H1 (cell line): ENCODE measurements around the gene MYH6. TPM values are rescaled to one million over a fixed set of nuclear protein-coding genes. Genes with fewer than 3 reads are reported as not detected.

Experiments used
- CTCF ChIA-PET: fragments of 300-600 bp; sonication (Branson Sonifier 250); formaldehyde crosslinking; loops from one replicate; lab custom pipeline; 2021; ENCODE audit not compliant: partially characterized antibody; lab: Charles Lee
- POLR2A ChIA-PET: fragments of 300-600 bp; sonication (Branson Sonifier 250); formaldehyde crosslinking; loops from one replicate; lab custom pipeline; 2021; ENCODE audit warnings: inconsistent platforms; ENCODE audit not compliant: partially characterized antibody; lab: Charles Lee
- DNase-seq, 2 experiments: peaks; one replicate each; pipeline versions ENCODE4 v3.0.0 to v3.0.0-alpha.2; 2010 to 2022; ENCODE audit warnings: low spot score in 2 of 2, low read depth in 1 of 2, mixed read lengths in 1 of 2
- FAIRE-seq: peaks from 2 replicates; lab custom pipeline; 2011; peaks lifted over from hg19 to GRCh38; lab: Jason Lieb, UNC
- H2AFZ ChIP-seq: 2 replicates; pipeline ENCODE4 v1.8.1; 2012; ENCODE audit warnings: low read length, inconsistent platforms
- H2AK5ac ChIP-seq: 2 replicates; pipeline ENCODE4 v1.6.1; 2013; ENCODE audit warnings: low read depth, low read length
- H2BK120ac ChIP-seq: replicated peaks from 2 replicates; pipeline ENCODE3; 2013; ENCODE audit warnings: low read depth, low read length, inconsistent platforms
- H2BK12ac ChIP-seq: 2 replicates; pipeline ENCODE4 v1.6.1; 2013; ENCODE audit warnings: low read depth, low read length
- H2BK15ac ChIP-seq: 2 replicates; pipeline ENCODE4 v1.6.1; 2013; ENCODE audit warnings: low read length
- H2BK20ac ChIP-seq: 2 replicates; pipeline ENCODE4 v1.6.1; 2013; ENCODE audit warnings: low read length
- H2BK5ac ChIP-seq: 2 replicates; pipeline ENCODE4 v1.6.1; 2013; ENCODE audit warnings: low read depth, low read length
- H3K14ac ChIP-seq: 2 replicates; pipeline ENCODE4 v1.6.1; 2013; ENCODE audit warnings: inconsistent platforms; ENCODE audit not compliant: insufficient read length
- H3K18ac ChIP-seq: 2 replicates; pipeline ENCODE4 v1.6.1; 2013; ENCODE audit warnings: low read length; ENCODE audit errors: extremely low read depth
- H3K23ac ChIP-seq: 2 replicates; pipeline ENCODE4 v1.6.1; 2013; ENCODE audit warnings: inconsistent platforms; ENCODE audit not compliant: insufficient read length
- H3K23me2 ChIP-seq: 2 replicates; pipeline ENCODE4 v1.6.1; 2013; ENCODE audit warnings: low read depth, low read length
- H3K27ac ChIP-seq: 2 replicates; pipeline ENCODE4 v1.6.1; 2011; ENCODE audit warnings: low read depth, low read length, inconsistent platforms
- H3K27me3 ChIP-seq, 4 experiments: replicated peaks in 1 of 4; 1 replicate in 1 of 4; 2 replicates in 3 of 4; pipeline versions ENCODE4 v1.6.1 to v1.8.1; 2011 to 2013; ENCODE audit warnings: low read length in 3 of 4, mild to moderate bottlenecking in 3 of 4, inconsistent platforms in 2 of 4, mixed read lengths in 2 of 4, moderate library complexity in 1 of 4; ENCODE audit not compliant: control insufficient read depth in 3 of 4, insufficient read depth in 3 of 4; ENCODE audit errors: extremely low read depth in 1 of 4
- H3K36me3 ChIP-seq, 4 experiments: 2 replicates each; pipeline versions ENCODE4 v1.6.1 to v1.8.1; 2011 to 2013; ENCODE audit warnings: mild to moderate bottlenecking in 4 of 4, low read length in 3 of 4, moderate library complexity in 2 of 4, control low read depth in 1 of 4, inconsistent platforms in 1 of 4; ENCODE audit not compliant: insufficient read depth in 4 of 4, control insufficient read depth in 2 of 4
- H3K4ac ChIP-seq: replicated peaks from 2 replicates; pipeline ENCODE3; 2013; ENCODE audit warnings: low read length, low read depth, mixed read lengths, inconsistent platforms; ENCODE audit not compliant: insufficient read length
- H3K4me1 ChIP-seq, 4 experiments: replicated peaks in 1 of 4; 1 replicate in 1 of 4; 2 replicates in 3 of 4; pipeline versions ENCODE4 v1.6.1 to v1.8.1; 2011 to 2013; ENCODE audit warnings: low read length in 3 of 4, inconsistent platforms in 2 of 4, mixed read lengths in 1 of 4; ENCODE audit not compliant: insufficient read depth in 4 of 4, control insufficient read depth in 3 of 4
- H3K4me2 ChIP-seq, 2 experiments: 2 replicates each; pipeline versions ENCODE4 v1.6.1 to v1.8.1; 2011 to 2013; ENCODE audit warnings: low read depth in 2 of 2, low read length in 2 of 2, control low read depth in 1 of 2, inconsistent platforms in 1 of 2, mild to moderate bottlenecking in 1 of 2; ENCODE audit not compliant: insufficient read depth in 1 of 2
- H3K4me3 ChIP-seq, 4 experiments: fragments of 200-600, 300-600 bp in 1 of 4; sonication (generic), shearing (Covaris generic), sonication (Bioruptor Twin) in 1 of 4; 2 replicates each; pipeline versions ENCODE4 v1.5.1 to v1.8.1; 2011 to 2016; ENCODE audit warnings: low read length in 4 of 4, low read depth in 3 of 4, control low read depth in 2 of 4, inconsistent platforms in 2 of 4, mild to moderate bottlenecking in 2 of 4, mixed read lengths in 1 of 4, moderate library complexity in 1 of 4; ENCODE audit not compliant: insufficient read depth in 2 of 4; ENCODE audit errors: extremely low read depth in 1 of 4
- H3K56ac ChIP-seq: replicated peaks from 2 replicates; pipeline ENCODE3; 2013; ENCODE audit warnings: low read depth, mild to moderate bottlenecking, mixed read lengths, low read length, inconsistent platforms; ENCODE audit not compliant: insufficient read length
- H3K79me1 ChIP-seq: 2 replicates; pipeline ENCODE4 v1.6.1; 2013; ENCODE audit warnings: low read depth, low read length, control low read depth
- H3K79me2 ChIP-seq, 2 experiments: 2 replicates each; pipeline versions ENCODE4 v1.6.1 to v1.8.1; 2012 to 2013; ENCODE audit warnings: low read length in 2 of 2, mild to moderate bottlenecking in 2 of 2, inconsistent platforms in 1 of 2; ENCODE audit not compliant: insufficient read depth in 2 of 2, control insufficient read depth in 1 of 2
- H3K9ac ChIP-seq, 4 experiments: replicated peaks in 1 of 4; 1 replicate in 1 of 4; 2 replicates in 3 of 4; pipeline versions ENCODE4 v1.6.1 to v1.8.1; 2011 to 2013; ENCODE audit warnings: low read depth in 3 of 4, low read length in 3 of 4, control low read depth in 2 of 4, mild to moderate bottlenecking in 2 of 4, moderate library complexity in 2 of 4, inconsistent platforms in 1 of 4; ENCODE audit errors: extremely low read depth in 1 of 4
- H3K9me3 ChIP-seq, 2 experiments: 2 replicates each; pipeline versions ENCODE4 v1.6.1 to v1.8.1; 2012 to 2013; ENCODE audit warnings: mild to moderate bottlenecking in 2 of 2, moderate library complexity in 2 of 2, control low read depth in 1 of 2, inconsistent platforms in 1 of 2, low read depth in 1 of 2, low read length in 1 of 2, mixed read lengths in 1 of 2; ENCODE audit not compliant: insufficient read depth in 2 of 2
- H4K20me1 ChIP-seq, 2 experiments: replicated peaks in 1 of 2; 2 replicates each; pipeline versions ENCODE3 to v1.8.1; 2011 to 2013; ENCODE audit warnings: inconsistent platforms in 2 of 2, low read length in 2 of 2, mild to moderate bottlenecking in 1 of 2; ENCODE audit not compliant: insufficient read depth in 2 of 2, control insufficient read depth in 1 of 2
- H4K5ac ChIP-seq: 2 replicates; pipeline ENCODE4 v1.6.1; 2013; ENCODE audit warnings: low read length, low read depth, mixed read lengths, inconsistent platforms; ENCODE audit not compliant: insufficient read length
- H4K8ac ChIP-seq: 2 replicates; pipeline ENCODE4 v1.8.0; 2013; ENCODE audit warnings: mild to moderate bottlenecking, moderate library complexity, low read length, inconsistent platforms; ENCODE audit not compliant: insufficient read depth; ENCODE audit errors: extremely low read depth
- H4K91ac ChIP-seq: replicated peaks from 2 replicates; pipeline ENCODE3; 2013; ENCODE audit warnings: low read length, mixed read lengths, inconsistent platforms; ENCODE audit not compliant: insufficient read length
- EP300 ChIP-seq, 2 experiments: IDR thresholded peaks; 1 replicate in 1 of 2; 2 replicates in 1 of 2; pipeline ENCODE4 v1.6.1; 2011 to 2012; ENCODE audit warnings: low read depth in 2 of 2, low read length in 2 of 2, mild to moderate bottlenecking in 2 of 2, borderline replicate concordance in 1 of 2, inconsistent platforms in 1 of 2, moderate library complexity in 1 of 2
- EZH2 ChIP-seq: fragments of 200-600 bp; sonication (generic); IDR thresholded peaks from 2 replicates; pipeline ENCODE4 v1.7.1; 2012; ENCODE audit warnings: low read depth, mild to moderate bottlenecking, moderate library complexity, low read length, inconsistent platforms; ENCODE audit not compliant: severe bottlenecking
- KDM1A ChIP-seq: fragments of 200-600, 300-600 bp; sonication (generic); IDR thresholded peaks from 2 replicates; pipeline ENCODE4 v1.7.1; 2016; ENCODE audit warnings: mild to moderate bottlenecking, low read length, borderline replicate concordance
- RXRA ChIP-seq: IDR thresholded peaks from 2 replicates; pipeline ENCODE4 v1.6.1; 2011; ENCODE audit warnings: low read depth, mild to moderate bottlenecking, low read length, moderate library complexity; ENCODE audit not compliant: insufficient read depth
- TAF7 ChIP-seq: optimal IDR thresholded peaks from 2 replicates; pipeline ENCODE3; 2011; ENCODE audit warnings: low read depth, mild to moderate bottlenecking, inconsistent platforms, low read length, moderate library complexity, borderline replicate concordance
- TBP ChIP-seq: IDR thresholded peaks from 2 replicates; pipeline ENCODE4 v1.6.1; 2011; ENCODE audit warnings: low read depth, low read length, improper control_type of control experiment
- TEAD4 ChIP-seq: IDR thresholded peaks from 2 replicates; pipeline ENCODE4 v1.6.1; 2012; ENCODE audit warnings: low read depth, low read length, inconsistent platforms, mixed read lengths
- ZNF274 ChIP-seq: IDR thresholded peaks from 2 replicates; pipeline ENCODE4 v1.7.0; 2012; ENCODE audit warnings: low read length, borderline replicate concordance; ENCODE audit errors: extremely low read depth
- WGBS, 2 experiments: shearing (Covaris generic) in 1 of 2; methylation state at CpG; one replicate each; pipeline versions ENCODE4 v1.1.6 to v1.1.7; 2013 to 2015; ENCODE audit warnings: low lambda C conversion rate in 2 of 2, mixed read lengths in 2 of 2, inconsistent platforms in 1 of 2, low coverage in 1 of 2, missing lambda C conversion rate in 1 of 2; ENCODE audit not compliant: insufficient replicate concordance in 2 of 2, insufficient coverage in 1 of 2, insufficient read length in 1 of 2; ENCODE audit errors: extremely low coverage in 1 of 2, missing lambda C conversion rate in 1 of 2; 5-methylcytosine and 5-hydroxymethylcytosine counted together
- polyA plus RNA-seq, 7 experiments: library from polyadenylated mRNA; depleted of rRNA in 3 of 7; stranded (reverse) in 5 of 7; unstranded in 2 of 7; fragments of >200 nt in 5 of 7; fragments of 200-250 nt in 2 of 7; gene quantifications; 1 replicate in 5 of 7; 2 replicates in 1 of 7; 4 replicates in 1 of 7; pipeline versions ENCODE4 v1.2.1 to v1.2.3, GENCODE V29; 2011 to 2013; ENCODE audit warnings: missing spikeins in 2 of 7, mixed read lengths in 2 of 7
- total RNA-seq: library from RNA; stranded (reverse); fragmentation: NEBNext Ultra II Directional; extraction: Animal tissue kit (Norgen Biotek cat#: 25700); gene quantifications from 2 replicates; pipeline ENCODE4 v1.2.1, GENCODE V29; 2021
- TF ChIP-seq, protein P1 (sequence below), 3 experiments: IDR thresholded peaks; 1 replicate in 2 of 3; 2 replicates in 1 of 3; pipeline versions ENCODE4 v1.5.1 to v1.6.1; 2011; ENCODE audit warnings: low read length in 3 of 3, mild to moderate bottlenecking in 3 of 3, inconsistent platforms in 2 of 3, low read depth in 1 of 3, moderate library complexity in 1 of 3; ENCODE audit not compliant: insufficient read depth in 1 of 3; ENCODE audit errors: control extremely low read depth in 1 of 3
- TF ChIP-seq, protein P2 (sequence below): IDR thresholded peaks from 2 replicates; pipeline ENCODE4 v1.6.1; 2012; ENCODE audit warnings: inconsistent platforms

The MYH6 gene
- total and polyA plus RNA-seq, 2 of the 8 experiments (the other 6 are each of a cell fraction or from before 2014, with no cell fraction given): 0.03 TPM; not detected in 1

DNA sequence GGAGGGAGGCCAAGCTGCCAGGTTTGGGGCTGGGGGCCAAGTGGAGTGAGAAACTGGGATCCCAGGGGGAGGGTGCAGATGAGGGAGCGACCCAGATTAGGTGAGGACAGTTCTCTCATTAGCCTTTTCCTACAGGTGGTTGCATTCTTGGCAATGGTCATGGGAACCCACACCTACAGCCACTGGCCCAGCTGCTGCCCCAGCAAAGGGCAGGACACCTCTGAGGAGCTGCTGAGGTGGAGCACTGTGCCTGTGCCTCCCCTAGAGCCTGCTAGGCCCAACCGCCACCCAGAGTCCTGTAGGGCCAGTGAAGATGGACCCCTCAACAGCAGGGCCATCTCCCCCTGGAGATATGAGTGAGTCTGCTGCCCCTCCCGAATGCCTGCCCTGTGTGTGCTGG, 35.0 kb downstream of the MYH6 start:
- no peak overlapping the region for H3K56ac ChIP-seq
- H3K36me3 ChIP-seq: no peaks in the 10 kb centered on the region
- H3K23me2 ChIP-seq: no peaks in the 10 kb centered on the region
- no peak overlapping the region for H3K4me2 ChIP-seq
- no peak for DNase-seq
- H3K4ac ChIP-seq: no peak overlapping the region
- H3K27me3 ChIP-seq: peaks cover 0 to 21% (median 12%) of the 10 kb centered on the region in 4 experiments; a peak in 6 of 7 replicates
- no peak overlapping the region for H4K5ac ChIP-seq
- no peak overlapping the region for H4K8ac ChIP-seq
- WGBS, 2 experiments: 91% methylated on average over 3 of the region's 3 CpGs; no CpG with 5 or more reads in 1 of the 2 experiments
- peaks cover 0 to 10% (median 3%) of the 10 kb centered on the region in 4 experiments; a peak in 3 of 7 replicates for H3K4me1 ChIP-seq
- CTCF ChIA-PET: interaction anchor here (0.5 to 15.0 kb wide), 5 partner anchors 12 to 457 kb away, joined by 3 to 333 read pairs (median 4); partner anchors contain the start of genes EFS and SLC22A17
- H3K79me2 ChIP-seq: no peaks in the 10 kb centered on the region
- H4K20me1 ChIP-seq: no peaks in the 10 kb centered on the region
- no peak overlapping the region for H2BK5ac ChIP-seq
- H2AFZ ChIP-seq: no peak overlapping the region
- FAIRE-seq: no peak
- no peaks in the 10 kb centered on the region for H3K9me3 ChIP-seq
- H2BK12ac ChIP-seq: no peak overlapping the region
- H3K27ac ChIP-seq: no peak overlapping the region
- no peak overlapping the region for H3K4me3 ChIP-seq
- H3K23ac ChIP-seq: no peak overlapping the region
- H2BK15ac ChIP-seq: no peak overlapping the region
- H3K9ac ChIP-seq: no peak overlapping the region
- POLR2A ChIA-PET: interaction anchor here (0.7 to 1.2 kb wide), 2 partner anchors 9 to 83 kb away, joined by 3 to 4 read pairs; no protein-coding TSS in a partner anchor
- H2BK20ac ChIP-seq: no peak overlapping the region
- H3K14ac ChIP-seq: no peak overlapping the region
- H2BK120ac ChIP-seq: no peak overlapping the region
- no peak overlapping the region for H2AK5ac ChIP-seq
- no peak overlapping the region for H3K18ac ChIP-seq
- no peak overlapping the region for H4K91ac ChIP-seq
- H3K79me1 ChIP-seq: no peaks in the 10 kb centered on the region
- TF ChIP-seq, protein P1, sequence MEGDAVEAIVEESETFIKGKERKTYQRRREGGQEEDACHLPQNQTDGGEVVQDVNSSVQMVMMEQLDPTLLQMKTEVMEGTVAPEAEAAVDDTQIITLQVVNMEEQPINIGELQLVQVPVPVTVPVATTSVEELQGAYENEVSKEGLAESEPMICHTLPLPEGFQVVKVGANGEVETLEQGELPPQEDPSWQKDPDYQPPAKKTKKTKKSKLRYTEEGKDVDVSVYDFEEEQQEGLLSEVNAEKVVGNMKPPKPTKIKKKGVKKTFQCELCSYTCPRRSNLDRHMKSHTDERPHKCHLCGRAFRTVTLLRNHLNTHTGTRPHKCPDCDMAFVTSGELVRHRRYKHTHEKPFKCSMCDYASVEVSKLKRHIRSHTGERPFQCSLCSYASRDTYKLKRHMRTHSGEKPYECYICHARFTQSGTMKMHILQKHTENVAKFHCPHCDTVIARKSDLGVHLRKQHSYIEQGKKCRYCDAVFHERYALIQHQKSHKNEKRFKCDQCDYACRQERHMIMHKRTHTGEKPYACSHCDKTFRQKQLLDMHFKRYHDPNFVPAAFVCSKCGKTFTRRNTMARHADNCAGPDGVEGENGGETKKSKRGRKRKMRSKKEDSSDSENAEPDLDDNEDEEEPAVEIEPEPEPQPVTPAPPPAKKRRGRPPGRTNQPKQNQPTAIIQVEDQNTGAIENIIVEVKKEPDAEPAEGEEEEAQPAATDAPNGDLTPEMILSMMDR (IDR thresholded peaks at IDR 0.05; ENCODE audit: control extremely low read depth in 1 of 3, insufficient read depth in 1 of 3, low read depth in 1 of 3, low read length in 3 of 3): no peak
- TF ChIP-seq EP300 (IDR thresholded peaks at IDR 0.05; ENCODE audit: borderline replicate concordance in 1 of 2, low read depth in 2 of 2, low read length in 2 of 2): no peak
- TF ChIP-seq EZH2: no peak
- TF ChIP-seq, protein P2, sequence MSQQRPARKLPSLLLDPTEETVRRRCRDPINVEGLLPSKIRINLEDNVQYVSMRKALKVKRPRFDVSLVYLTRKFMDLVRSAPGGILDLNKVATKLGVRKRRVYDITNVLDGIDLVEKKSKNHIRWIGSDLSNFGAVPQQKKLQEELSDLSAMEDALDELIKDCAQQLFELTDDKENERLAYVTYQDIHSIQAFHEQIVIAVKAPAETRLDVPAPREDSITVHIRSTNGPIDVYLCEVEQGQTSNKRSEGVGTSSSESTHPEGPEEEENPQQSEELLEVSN: no peak
- no peak for TF ChIP-seq RXRA
- TF ChIP-seq ZNF274: no peak
- no peak for TF ChIP-seq TBP
- no peak for TF ChIP-seq KDM1A
- no peak for TF ChIP-seq TAF7
- no peak for TF ChIP-seq TEAD4
